ENCODE measurements around the gene COL4A1.

Gene COL4A1

GRCh38 chr13:110299283-110299840 is 7.6 kb downstream of the COL4A1 start:
- no CpG with 5 or more reads among the region's 10 CpGs for WGBS, 2 donors (ENCODE audit: extremely low coverage in 2 of 2, insufficient read length in 2 of 2, insufficient replicate concordance in 1 of 2)
- H3K9ac ChIP-seq (ENCODE audit: low read depth, low read length, poor library complexity), result no peak overlapping the region
- H3K18ac ChIP-seq (ENCODE audit: low read length), result no peak overlapping the region
- H3K4ac ChIP-seq (ENCODE audit: low read length), result no peak overlapping the region
- H3K4me1 ChIP-seq (ENCODE audit: control insufficient read depth in 2 of 2, insufficient read depth in 1 of 2, low read depth in 1 of 2, low read length in 2 of 2), result peaks cover 11 to 15% of the 10 kb centered on the region in 2 donors
- no peak overlapping the region for H3K23ac ChIP-seq (ENCODE audit: low read depth, low read length, poor library complexity)
- peaks cover 0 to 7% of the 10 kb centered on the region in 2 donors for H3K9me3 ChIP-seq (replicated peaks in 1 of 2; ENCODE audit: control insufficient read depth in 2 of 2, insufficient read depth in 1 of 2, low read depth in 1 of 2, low read length in 2 of 2)
- H2AK5ac ChIP-seq (ENCODE audit: low read depth, low read length), result peak overlapping the region; percentile 7
- H3K36me3 ChIP-seq (replicated peaks in 1 of 2; ENCODE audit: control insufficient read depth in 2 of 2, insufficient read depth in 2 of 2, low read length in 2 of 2), result peaks cover 2 to 33% of the 10 kb centered on the region in 2 donors
- H2AFZ ChIP-seq (ENCODE audit: low read length), result no peak overlapping the region
- H3K27ac ChIP-seq (replicated peaks; ENCODE audit: low read length), result no peak overlapping the region
- no peak overlapping the region for H2BK5ac ChIP-seq (ENCODE audit: low read length)
- H2BK120ac ChIP-seq (ENCODE audit: low read depth, low read length), result no peak overlapping the region
- no peak overlapping the region for H3K4me2 ChIP-seq (ENCODE audit: insufficient read depth, low read length, poor library complexity, severe bottlenecking)
- no peaks in the 10 kb centered on the region for H3K79me1 ChIP-seq (ENCODE audit: low read depth, low read length)
- no peak overlapping the region for H3K4me3 ChIP-seq (ENCODE audit: low read length in 2 of 2)
- no peak overlapping the region for H2BK12ac ChIP-seq (ENCODE audit: low read length)
- H3K14ac ChIP-seq (ENCODE audit: low read length), result no peak overlapping the region
- no peak for DNase-seq (ENCODE audit: low spot score)
- H4K91ac ChIP-seq (ENCODE audit: low read depth, low read length, poor library complexity), result no peak overlapping the region
- H2BK15ac ChIP-seq (ENCODE audit: low read length), result no peak overlapping the region
- H3K27me3 ChIP-seq (ENCODE audit: control insufficient read depth in 3 of 3, insufficient read depth in 3 of 3, low read depth in 1 of 3, low read length in 3 of 3), result no peaks in the 10 kb centered on the region
- H4K8ac ChIP-seq (ENCODE audit: low read depth, low read length), result no peak overlapping the region

- Histone ChIP-seq H3K18ac (ENCODE audit: low read length) (peak overlapping the region; percentile 9), H2AFZ (ENCODE audit: low read length) (no peak overlapping the region), H3K4me2 (ENCODE audit: insufficient read depth, low read length, poor library complexity, severe bottlenecking) (no peak overlapping the region), H3K9me3 (replicated peaks in 1 of 2; ENCODE audit: control insufficient read depth in 2 of 2, insufficient read depth in 1 of 2, low read depth in 1 of 2, low read length in 2 of 2) (peaks cover 0 to 7% of the 10 kb centered on the region in 2 donors), H3K4me1 (ENCODE audit: control insufficient read depth in 2 of 2, insufficient read depth in 1 of 2, low read depth in 1 of 2, low read length in 2 of 2) (peaks cover 11 to 15% of the 10 kb centered on the region in 2 donors), H3K4me3 (ENCODE audit: low read length in 2 of 2) (no peak overlapping the region), H4K8ac (ENCODE audit: low read depth, low read length) (no peak overlapping the region), H3K14ac (ENCODE audit: low read length) (no peak overlapping the region), H3K79me1 (ENCODE audit: low read depth, low read length) (peaks cover 2% of the 10 kb centered on the region), H3K9ac (ENCODE audit: low read depth, low read length, poor library complexity) (no peak overlapping the region), H2BK12ac (ENCODE audit: low read length) (no peak overlapping the region), H3K4ac (ENCODE audit: low read length) (peak overlapping the region; percentile 54), H3K27ac (replicated peaks; ENCODE audit: low read length) (no peak overlapping the region), H2BK15ac (ENCODE audit: low read length) (no peak overlapping the region), H4K91ac (ENCODE audit: low read depth, low read length, poor library complexity) (no peak overlapping the region), H2BK120ac (ENCODE audit: low read depth, low read length) (no peak overlapping the region), H2AK5ac (ENCODE audit: low read depth, low read length) (peak overlapping the region; percentile 7), H3K27me3 (ENCODE audit: control insufficient read depth in 3 of 3, insufficient read depth in 3 of 3, low read depth in 1 of 3, low read length in 3 of 3) (no peaks in the 10 kb centered on the region), H3K23ac (ENCODE audit: low read depth, low read length, poor library complexity) (no peak overlapping the region), H3K36me3 (replicated peaks in 1 of 2; ENCODE audit: control insufficient read depth in 2 of 2, insufficient read depth in 2 of 2, low read length in 2 of 2) (peaks cover 2 to 26% of the 10 kb centered on the region in 2 donors), H2BK5ac (ENCODE audit: low read length) (no peak overlapping the region)
- no peak for DNase-seq (ENCODE audit: low spot score)
- WGBS, 2 donors (ENCODE audit: extremely low coverage in 2 of 2, insufficient read length in 2 of 2, insufficient replicate concordance in 1 of 2), result no CpG with 5 or more reads among the region's 33 CpGs
Observed at GRCh38 chr13:110298505-110299282, 8.3 kb downstream of the COL4A1 start.

- peaks cover 0 to 7% of the 10 kb centered on the region in 2 donors for H3K9me3 ChIP-seq (replicated peaks in 1 of 2; ENCODE audit: control insufficient read depth in 2 of 2, insufficient read depth in 1 of 2, low read depth in 1 of 2, low read length in 2 of 2)
- H3K9ac ChIP-seq (ENCODE audit: low read depth, low read length, poor library complexity), result no peak overlapping the region
- no CpG with 5 or more reads among the region's 12 CpGs for WGBS, 2 donors (ENCODE audit: extremely low coverage in 2 of 2, insufficient read length in 2 of 2, insufficient replicate concordance in 1 of 2)
- no peak overlapping the region for H2AK5ac ChIP-seq (ENCODE audit: low read depth, low read length)
- H3K23ac ChIP-seq (ENCODE audit: low read depth, low read length, poor library complexity), result no peak overlapping the region
- H3K79me1 ChIP-seq (ENCODE audit: low read depth, low read length), result peaks cover 4% of the 10 kb centered on the region
- no peak overlapping the region for H3K4me3 ChIP-seq (ENCODE audit: low read length in 2 of 2)
- DNase-seq (ENCODE audit: low spot score), result no peak
- no peak overlapping the region for H2BK15ac ChIP-seq (ENCODE audit: low read length)
- H2BK12ac ChIP-seq (ENCODE audit: low read length), result no peak overlapping the region
- H3K27me3 ChIP-seq (ENCODE audit: control insufficient read depth in 3 of 3, insufficient read depth in 3 of 3, low read depth in 1 of 3, low read length in 3 of 3), result no peaks in the 10 kb centered on the region
- H3K4me2 ChIP-seq (ENCODE audit: insufficient read depth, low read length, poor library complexity, severe bottlenecking), result no peak overlapping the region
- H3K4ac ChIP-seq (ENCODE audit: low read length), result no peak overlapping the region
- no peak overlapping the region for H3K27ac ChIP-seq (replicated peaks; ENCODE audit: low read length)
- no peak overlapping the region for H3K14ac ChIP-seq (ENCODE audit: low read length)
- peaks cover 0 to 22% of the 10 kb centered on the region in 2 donors for H3K36me3 ChIP-seq (replicated peaks in 1 of 2; ENCODE audit: control insufficient read depth in 2 of 2, insufficient read depth in 2 of 2, low read length in 2 of 2)
- H2AFZ ChIP-seq (ENCODE audit: low read length), result no peak overlapping the region
- no peak overlapping the region for H3K18ac ChIP-seq (ENCODE audit: low read length)
- H4K91ac ChIP-seq (ENCODE audit: low read depth, low read length, poor library complexity), result no peak overlapping the region
- no peak overlapping the region for H2BK120ac ChIP-seq (ENCODE audit: low read depth, low read length)
- H3K4me1 ChIP-seq (ENCODE audit: control insufficient read depth in 2 of 2, insufficient read depth in 1 of 2, low read depth in 1 of 2, low read length in 2 of 2), result peaks cover 11 to 15% of the 10 kb centered on the region in 2 donors
- H2BK5ac ChIP-seq (ENCODE audit: low read length), result no peak overlapping the region
- no peak overlapping the region for H4K8ac ChIP-seq (ENCODE audit: low read depth, low read length)
Observed at GRCh38 chr13:110297766-110298504, 9.0 kb downstream of the COL4A1 start.

GRCh38 chr13:110297011-110297410 is 9.9 kb downstream of the COL4A1 start:
- H3K27ac ChIP-seq (replicated peaks; ENCODE audit: low read length), result no peak overlapping the region
- no peak overlapping the region for H3K4me2 ChIP-seq (ENCODE audit: insufficient read depth, low read length, poor library complexity, severe bottlenecking)
- H2BK120ac ChIP-seq (ENCODE audit: low read depth, low read length), result no peak overlapping the region
- H3K27me3 ChIP-seq (ENCODE audit: control insufficient read depth in 3 of 3, insufficient read depth in 3 of 3, low read depth in 1 of 3, low read length in 3 of 3), result no peaks in the 10 kb centered on the region
- H2AK5ac ChIP-seq (ENCODE audit: low read depth, low read length), result no peak overlapping the region
- peaks cover 5% of the 10 kb centered on the region for H3K79me1 ChIP-seq (ENCODE audit: low read depth, low read length)
- H2BK15ac ChIP-seq (ENCODE audit: low read length), result no peak overlapping the region
- no peak overlapping the region for H3K4me3 ChIP-seq (ENCODE audit: low read length in 2 of 2)
- H2BK12ac ChIP-seq (ENCODE audit: low read length), result no peak overlapping the region
- no peak overlapping the region for H4K91ac ChIP-seq (ENCODE audit: low read depth, low read length, poor library complexity)
- no peak overlapping the region for H4K8ac ChIP-seq (ENCODE audit: low read depth, low read length)
- no peak overlapping the region for H2AFZ ChIP-seq (ENCODE audit: low read length)
- H3K9me3 ChIP-seq (replicated peaks in 1 of 2; ENCODE audit: control insufficient read depth in 2 of 2, insufficient read depth in 1 of 2, low read depth in 1 of 2, low read length in 2 of 2), result peaks cover 0 to 4% of the 10 kb centered on the region in 2 donors
- no peak overlapping the region for H2BK5ac ChIP-seq (ENCODE audit: low read length)
- no peak for DNase-seq (ENCODE audit: low spot score)
- no CpG with 5 or more reads among the region's 6 CpGs for whole genome bisulfite sequencing, 2 donors (ENCODE audit: extremely low coverage in 2 of 2, insufficient read length in 2 of 2, insufficient replicate concordance in 1 of 2)
- H3K36me3 ChIP-seq (replicated peaks in 1 of 2; ENCODE audit: control insufficient read depth in 2 of 2, insufficient read depth in 2 of 2, low read length in 2 of 2), result peaks cover 0 to 22% of the 10 kb centered on the region in 2 donors
- no peak overlapping the region for H3K9ac ChIP-seq (ENCODE audit: low read depth, low read length, poor library complexity)
- peaks cover 11 to 15% of the 10 kb centered on the region in 2 donors for H3K4me1 ChIP-seq (ENCODE audit: control insufficient read depth in 2 of 2, insufficient read depth in 1 of 2, low read depth in 1 of 2, low read length in 2 of 2)
- H3K14ac ChIP-seq (ENCODE audit: low read length), result no peak overlapping the region
- H3K18ac ChIP-seq (ENCODE audit: low read length), result no peak overlapping the region
- no peak overlapping the region for H3K4ac ChIP-seq (ENCODE audit: low read length)
- H3K23ac ChIP-seq (ENCODE audit: low read depth, low read length, poor library complexity), result no peak overlapping the region

Data from neuronal stem cell (in vitro differentiated cells).